Neutrophil (primary cell): ENCODE data around the gene RGS17.

Source experiments
- H3K27ac ChIP-seq: fragments of 200-600 bp; sonication (generic); 2 replicates; pipeline ENCODE4 v1.5.1; 2016; ENCODE audit warnings: mild to moderate bottlenecking, moderate library complexity
- H3K27me3 ChIP-seq: fragments of 200-600 bp; sonication (generic); 2 replicates; pipeline ENCODE4 v1.6.0; 2016; ENCODE audit warnings: mild to moderate bottlenecking
- H3K36me3 ChIP-seq: fragments of 200-600 bp; sonication (generic); 2 replicates; pipeline ENCODE4 v1.5.1; 2017
- H3K4me1 ChIP-seq, 2 experiments: fragments of 200-600 bp in 1 of 2; sonication (generic) in 1 of 2; 1 replicate in 1 of 2; 2 replicates in 1 of 2; pipeline versions ENCODE4 v1.5.1 to v1.6.1; 2013 to 2016; ENCODE audit warnings: low read depth in 1 of 2, low read length in 1 of 2, mild to moderate bottlenecking in 1 of 2, moderate library complexity in 1 of 2; ENCODE audit not compliant: control insufficient read depth in 1 of 2, insufficient read depth in 1 of 2
- H3K4me3 ChIP-seq, 2 experiments: fragments of 200-600 bp in 1 of 2; sonication (generic) in 1 of 2; 1 replicate in 1 of 2; 2 replicates in 1 of 2; pipeline ENCODE4 v1.5.1; 2013 to 2016; ENCODE audit warnings: low read depth in 1 of 2, low read length in 1 of 2, mild to moderate bottlenecking in 1 of 2, moderate library complexity in 1 of 2
- H3K9me3 ChIP-seq: fragments of 200-600 bp; sonication (generic); 2 replicates; pipeline ENCODE4 v1.5.1; 2016
- TF ChIP-seq, protein P1 (sequence below): fragments of 200-600 bp; sonication (generic); IDR thresholded peaks from 2 replicates; pipeline ENCODE4 v1.5.1; 2016; ENCODE audit warnings: antibody characterized with exemption

Gene RGS17

DNA sequence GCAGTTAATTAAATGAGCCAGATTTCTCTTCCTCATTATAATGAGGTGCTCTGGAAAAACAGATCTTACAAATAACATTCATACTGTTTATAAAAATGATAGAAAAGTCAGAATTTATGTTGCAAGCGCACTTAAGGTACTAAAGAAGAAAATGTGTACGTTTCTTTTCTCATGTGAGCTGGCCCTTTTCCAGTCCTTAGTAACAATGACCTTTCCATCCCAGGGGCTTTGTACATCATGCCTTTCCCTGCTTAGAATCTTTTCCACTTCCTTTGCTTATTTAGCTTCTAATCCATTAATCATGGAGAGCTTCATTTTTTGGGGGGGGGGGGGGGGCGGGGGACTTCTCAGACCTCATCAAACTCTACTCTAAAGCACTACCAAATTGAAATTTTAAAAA, 153.0 kb downstream of the RGS17 start:
- peaks cover 73 to 74% of the 10 kb centered on the region in 2 experiments for H3K4me1 ChIP-seq
- H3K9me3 ChIP-seq = no peaks in the 10 kb centered on the region
- H3K4me3 ChIP-seq = no peak overlapping the region
- H3K36me3 ChIP-seq = no peaks in the 10 kb centered on the region
- H3K27me3 ChIP-seq = no peaks in the 10 kb centered on the region
- TF ChIP-seq, protein P1, sequence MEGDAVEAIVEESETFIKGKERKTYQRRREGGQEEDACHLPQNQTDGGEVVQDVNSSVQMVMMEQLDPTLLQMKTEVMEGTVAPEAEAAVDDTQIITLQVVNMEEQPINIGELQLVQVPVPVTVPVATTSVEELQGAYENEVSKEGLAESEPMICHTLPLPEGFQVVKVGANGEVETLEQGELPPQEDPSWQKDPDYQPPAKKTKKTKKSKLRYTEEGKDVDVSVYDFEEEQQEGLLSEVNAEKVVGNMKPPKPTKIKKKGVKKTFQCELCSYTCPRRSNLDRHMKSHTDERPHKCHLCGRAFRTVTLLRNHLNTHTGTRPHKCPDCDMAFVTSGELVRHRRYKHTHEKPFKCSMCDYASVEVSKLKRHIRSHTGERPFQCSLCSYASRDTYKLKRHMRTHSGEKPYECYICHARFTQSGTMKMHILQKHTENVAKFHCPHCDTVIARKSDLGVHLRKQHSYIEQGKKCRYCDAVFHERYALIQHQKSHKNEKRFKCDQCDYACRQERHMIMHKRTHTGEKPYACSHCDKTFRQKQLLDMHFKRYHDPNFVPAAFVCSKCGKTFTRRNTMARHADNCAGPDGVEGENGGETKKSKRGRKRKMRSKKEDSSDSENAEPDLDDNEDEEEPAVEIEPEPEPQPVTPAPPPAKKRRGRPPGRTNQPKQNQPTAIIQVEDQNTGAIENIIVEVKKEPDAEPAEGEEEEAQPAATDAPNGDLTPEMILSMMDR = no peak
- no peak overlapping the region for H3K27ac ChIP-seq

DNA sequence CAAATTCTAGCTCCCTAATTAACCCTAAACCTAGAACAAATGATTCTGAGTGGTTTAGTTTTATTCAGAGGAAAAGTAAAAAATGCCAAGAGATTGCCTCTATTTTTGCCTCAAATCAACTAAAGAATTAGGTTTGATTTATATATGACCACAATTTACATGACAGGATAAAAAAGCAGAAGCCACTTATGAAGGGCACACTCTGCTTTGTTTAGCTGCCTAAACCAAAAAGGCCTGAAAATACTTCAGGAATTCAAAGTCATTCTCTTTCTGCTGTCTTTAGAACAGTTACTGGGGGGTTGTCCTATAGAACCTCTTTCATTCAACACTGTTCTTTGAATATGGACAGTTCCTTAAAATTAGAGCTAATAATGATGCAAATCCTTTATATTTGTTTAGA, 153.5 kb downstream of the RGS17 start:
- TF ChIP-seq, protein P1 = no peak
- Histone ChIP-seq H3K36me3 (no peaks in the 10 kb centered on the region), H3K4me3 (no peak overlapping the region), H3K27ac (peak overlapping the region; percentile 4), H3K4me1 (peaks cover 69 to 70% of the 10 kb centered on the region in 2 experiments), H3K27me3 (no peaks in the 10 kb centered on the region), H3K9me3 (no peaks in the 10 kb centered on the region)

DNA sequence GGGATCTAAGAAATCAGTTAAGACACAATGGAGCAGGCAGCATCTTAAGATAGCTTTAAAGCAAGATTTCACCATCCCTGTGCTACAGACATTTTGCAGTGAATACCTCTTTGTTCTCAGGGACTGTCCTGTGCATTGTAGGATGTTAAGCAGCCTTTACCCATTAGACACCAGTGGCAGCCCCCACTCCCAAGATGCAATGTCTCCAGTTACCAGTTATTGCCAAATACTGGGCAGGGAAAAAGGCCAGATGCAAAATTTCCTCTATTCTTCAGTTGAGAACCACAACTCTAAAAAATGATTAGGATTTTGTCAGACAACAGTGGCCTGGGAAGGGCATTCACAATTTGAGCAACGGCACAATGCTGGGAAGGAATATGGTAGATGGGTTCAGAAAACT, 154.3 kb downstream of the RGS17 start:
- no peak overlapping the region for H3K4me3 ChIP-seq
- peak overlapping the region; percentile 72 for H3K27ac ChIP-seq
- H3K27me3 ChIP-seq = no peaks in the 10 kb centered on the region
- no peaks in the 10 kb centered on the region for H3K9me3 ChIP-seq
- no peaks in the 10 kb centered on the region for H3K36me3 ChIP-seq
- TF ChIP-seq, protein P1 = no peak
- peaks cover 62 to 63% of the 10 kb centered on the region in 2 experiments for H3K4me1 ChIP-seq

DNA sequence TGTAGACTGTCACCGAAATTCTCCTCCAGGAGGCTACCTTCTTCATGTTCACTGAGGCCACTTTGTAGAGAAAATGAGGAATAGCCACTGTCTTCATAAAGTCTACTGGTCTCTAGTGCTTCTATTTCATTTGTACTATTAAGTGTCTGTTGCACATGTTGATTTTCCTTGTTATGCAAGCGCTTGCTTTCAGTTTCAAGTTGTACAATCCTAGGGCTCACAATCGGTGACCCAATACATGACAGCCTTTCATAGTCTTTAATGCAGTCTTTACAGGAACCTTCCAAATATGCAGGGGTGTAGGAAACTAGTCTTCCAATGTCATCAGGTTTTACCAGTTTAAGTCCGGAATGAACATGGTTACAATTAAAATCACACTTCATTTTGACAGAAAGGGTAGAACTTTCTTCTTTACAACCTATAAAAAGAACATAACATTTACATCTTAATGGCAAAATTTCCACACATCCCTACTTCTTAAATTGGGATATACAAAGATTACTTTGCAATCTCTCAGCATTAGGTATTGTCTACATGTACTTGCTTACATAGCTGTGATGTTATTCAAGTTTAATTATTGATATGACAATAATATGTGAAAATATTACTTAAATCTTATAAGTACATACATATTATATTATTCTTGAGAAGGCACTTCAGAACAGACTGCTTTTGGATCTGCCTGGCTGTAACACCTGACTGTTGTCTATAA, 155.7 kb downstream of the RGS17 start:
- H3K27ac ChIP-seq = peak overlapping the region; percentile 72
- TF ChIP-seq, protein P1 = no peak
- peak overlapping the region in 1 of 2 experiments; percentile 28 for H3K4me3 ChIP-seq
- H3K9me3 ChIP-seq = no peaks in the 10 kb centered on the region
- H3K27me3 ChIP-seq = no peaks in the 10 kb centered on the region
- H3K4me1 ChIP-seq = peaks cover 53 to 63% of the 10 kb centered on the region in 2 experiments
- H3K36me3 ChIP-seq = peaks cover 2% of the 10 kb centered on the region

DNA sequence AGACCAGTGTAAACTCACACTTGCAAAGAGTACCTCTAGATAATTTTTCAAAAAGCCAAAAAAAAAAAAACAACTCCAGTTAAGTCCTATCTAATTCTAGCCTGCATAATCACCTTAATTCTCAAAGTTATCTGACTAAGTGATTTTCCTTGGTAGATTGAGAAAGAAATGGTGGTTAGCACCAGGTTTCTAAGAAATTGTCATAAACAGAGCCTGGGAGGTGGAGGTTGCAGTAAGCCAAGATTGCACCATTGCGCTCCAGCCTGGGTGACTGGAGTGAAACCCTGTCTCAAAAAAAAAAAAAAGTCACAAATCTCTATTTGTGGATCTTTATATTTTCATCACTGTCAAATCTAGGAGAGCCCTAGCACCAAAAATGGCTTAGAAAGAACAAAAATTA, 157.2 kb downstream of the RGS17 start:
- peaks cover 13% of the 10 kb centered on the region for H3K36me3 ChIP-seq
- H3K4me3 ChIP-seq = no peak overlapping the region
- no peaks in the 10 kb centered on the region for H3K27me3 ChIP-seq

More for the DNA sequence above, 157.2 kb downstream of the RGS17 start:
- no peaks in the 10 kb centered on the region for H3K9me3 ChIP-seq
- H3K27ac ChIP-seq = peak overlapping the region; percentile 72
- TF ChIP-seq, protein P1 = no peak
- H3K4me1 ChIP-seq = peaks cover 45 to 57% of the 10 kb centered on the region in 2 experiments
